GM19023 (cell line): ENCODE data around the gene TRAPPC3.

Source experiments
- ATAC-seq: cut with Tn5 transposase; IDR thresholded peaks from one replicate; pipeline ENCODE4 v1.9.1; 2021; ENCODE audit warnings: mild to moderate bottlenecking, moderate library complexity; ENCODE audit not compliant: unreplicated experiment

Gene TRAPPC3

GRCh38 chr1:36087233-36088123, 61.8 kb downstream of the TRAPPC3 start:
- no peak for ATAC-seq
